Measurements from ENCODE around the gene SLC1A2.

Gene SLC1A2

GRCh38 chr11:35360055-35360530 lies 59.3 kb downstream of the SLC1A2 start:
- Histone ChIP-seq H3K79me2 (ENCODE audit: low read length) (no peaks in the 10 kb centered on the region), H3K27ac (ENCODE audit: low read length) (no peak overlapping the region), H3K4me2 (ENCODE audit: low read length) (no peak overlapping the region), H3K4me1 (ENCODE audit: low read length) (peaks cover 6% of the 10 kb centered on the region), H3K9me3 (ENCODE audit: insufficient read depth, low read length) (no peaks in the 10 kb centered on the region), H3K36me3 (replicated peaks; ENCODE audit: low read depth, low read length) (no peaks in the 10 kb centered on the region), H3K9ac (ENCODE audit: low read length) (no peak overlapping the region), H2AFZ (ENCODE audit: low read depth, low read length) (no peak overlapping the region), H4K20me1 (ENCODE audit: insufficient read depth, low read length) (no peaks in the 10 kb centered on the region), H3K4me3 (ENCODE audit: low read length) (no peak overlapping the region), H3K27me3 (ENCODE audit: low read depth, low read length) (peaks cover 12% of the 10 kb centered on the region)
- TF ChIP-seq CTCF (IDR thresholded peaks at IDR 0.05; ENCODE audit: low read depth, low read length), result no peak
- no peak for TF ChIP-seq EZH2phosphoT487 (IDR thresholded peaks at IDR 0.05; ENCODE audit: low read depth)

DNA sequence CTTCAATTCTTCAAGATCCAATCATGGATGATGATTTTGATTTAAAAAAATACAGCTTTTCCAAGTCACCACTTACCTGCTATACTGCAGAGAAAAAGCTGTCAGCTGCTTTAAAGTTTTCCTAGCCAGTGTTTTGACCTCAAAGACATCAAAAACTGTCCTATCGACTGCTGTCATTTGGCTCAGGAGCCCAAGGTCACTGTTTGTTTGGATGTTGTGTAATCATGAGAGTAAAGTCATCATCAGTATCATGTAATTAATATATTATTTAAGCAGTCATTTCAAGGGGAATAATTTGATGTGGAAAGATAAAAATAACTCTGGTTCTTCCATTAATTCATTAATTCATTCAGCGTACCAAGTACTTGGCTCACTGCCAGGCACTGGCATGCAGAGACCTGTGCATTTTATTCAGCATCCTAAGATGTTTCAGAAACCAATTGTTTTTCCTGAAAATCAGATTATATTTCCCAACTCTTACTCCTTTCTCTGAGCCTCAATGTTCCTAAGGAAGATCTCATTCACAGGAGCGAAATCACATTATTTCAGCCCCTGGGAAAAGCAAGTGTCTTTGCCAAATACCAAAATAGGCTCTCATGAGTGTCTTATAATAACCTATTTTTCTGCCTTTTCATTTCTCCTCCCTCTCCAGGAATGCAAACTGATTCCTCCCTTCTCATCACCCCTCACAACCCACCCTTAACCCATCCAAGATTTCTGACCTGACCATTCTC lies 59.9 kb downstream of the SLC1A2 start:
- H3K9me3 ChIP-seq (ENCODE audit: insufficient read depth, low read length), result no peaks in the 10 kb centered on the region

DNA sequence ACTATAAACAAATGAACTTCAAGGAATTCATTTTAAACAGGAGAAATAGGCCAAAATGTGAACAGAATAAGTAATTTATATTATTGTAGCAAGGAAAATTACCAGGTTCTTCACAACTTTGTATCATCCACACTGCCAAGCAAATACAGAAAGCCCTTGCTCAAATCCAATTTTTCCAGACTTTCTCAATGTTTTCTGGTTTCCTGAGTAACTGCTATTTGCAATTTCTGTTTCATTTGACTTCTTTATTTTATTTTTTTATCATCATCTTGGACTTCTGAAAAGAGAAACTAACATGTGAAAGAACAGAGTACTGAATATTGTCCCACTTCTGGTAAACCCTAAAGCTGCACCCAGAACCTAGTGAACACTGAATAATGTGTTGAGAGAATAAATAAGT lies 61.0 kb downstream of the SLC1A2 start:
- no peak overlapping the region for H3K4me3 ChIP-seq (ENCODE audit: low read length)
- peaks cover 6% of the 10 kb centered on the region for H3K4me1 ChIP-seq (ENCODE audit: low read length)
- no peaks in the 10 kb centered on the region for H4K20me1 ChIP-seq (ENCODE audit: insufficient read depth, low read length)
- H3K79me2 ChIP-seq (ENCODE audit: low read length), result no peaks in the 10 kb centered on the region
- TF ChIP-seq EZH2phosphoT487 (IDR thresholded peaks at IDR 0.05; ENCODE audit: low read depth) (no peak), CTCF (IDR thresholded peaks at IDR 0.05; ENCODE audit: low read depth, low read length) (no peak)
- no peak overlapping the region for H3K27ac ChIP-seq (ENCODE audit: low read length)
- no peaks in the 10 kb centered on the region for H3K36me3 ChIP-seq (replicated peaks; ENCODE audit: low read depth, low read length)
- H3K27me3 ChIP-seq (ENCODE audit: low read depth, low read length), result peaks cover 2% of the 10 kb centered on the region
- H3K9ac ChIP-seq (ENCODE audit: low read length), result no peak overlapping the region
- no peak overlapping the region for H2AFZ ChIP-seq (ENCODE audit: low read depth, low read length)
- no peaks in the 10 kb centered on the region for H3K9me3 ChIP-seq (ENCODE audit: insufficient read depth, low read length)
- no peak overlapping the region for H3K4me2 ChIP-seq (ENCODE audit: low read length)

More for the DNA sequence above, 59.9 kb downstream of the SLC1A2 start:
- Histone ChIP-seq H3K4me1 (ENCODE audit: low read length) (peaks cover 6% of the 10 kb centered on the region), H3K27me3 (ENCODE audit: low read depth, low read length) (peaks cover 9% of the 10 kb centered on the region), H3K9ac (ENCODE audit: low read length) (no peak overlapping the region), H2AFZ (ENCODE audit: low read depth, low read length) (no peak overlapping the region), H3K4me3 (ENCODE audit: low read length) (no peak overlapping the region), H3K27ac (ENCODE audit: low read length) (no peak overlapping the region), H3K4me2 (ENCODE audit: low read length) (no peak overlapping the region), H3K36me3 (replicated peaks; ENCODE audit: low read depth, low read length) (no peaks in the 10 kb centered on the region), H4K20me1 (ENCODE audit: insufficient read depth, low read length) (no peaks in the 10 kb centered on the region), H3K79me2 (ENCODE audit: low read length) (no peaks in the 10 kb centered on the region)
- TF ChIP-seq CTCF (IDR thresholded peaks at IDR 0.05; ENCODE audit: low read depth, low read length) (no peak), EZH2phosphoT487 (IDR thresholded peaks at IDR 0.05; ENCODE audit: low read depth) (no peak)

DNA sequence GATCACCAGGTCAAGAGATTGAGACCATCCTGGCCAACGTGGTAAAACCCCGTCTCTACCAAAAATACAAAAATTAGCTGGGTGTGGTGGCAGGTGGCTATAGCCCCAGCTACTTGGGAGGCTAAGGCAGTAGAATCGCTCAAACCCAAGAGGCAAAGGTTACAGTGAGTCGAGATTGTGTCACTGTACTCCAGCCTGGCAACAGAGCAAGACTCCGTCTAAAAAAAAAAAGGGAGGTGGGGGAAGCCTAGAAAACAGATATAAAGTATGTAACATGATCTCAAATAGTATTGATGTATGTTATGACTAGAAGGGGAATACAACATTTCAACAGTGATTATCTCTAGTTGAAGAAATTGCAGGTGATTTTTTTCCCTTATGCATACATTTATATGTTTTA lies 61.4 kb downstream of the SLC1A2 start:
- Histone ChIP-seq H3K4me3 (ENCODE audit: low read length) (no peak overlapping the region), H3K79me2 (ENCODE audit: low read length) (no peaks in the 10 kb centered on the region), H3K36me3 (replicated peaks; ENCODE audit: low read depth, low read length) (no peaks in the 10 kb centered on the region), H2AFZ (ENCODE audit: low read depth, low read length) (no peak overlapping the region), H3K9ac (ENCODE audit: low read length) (no peak overlapping the region), H3K9me3 (ENCODE audit: insufficient read depth, low read length) (no peaks in the 10 kb centered on the region), H3K27ac (ENCODE audit: low read length) (no peak overlapping the region), H3K4me1 (ENCODE audit: low read length) (peaks cover 6% of the 10 kb centered on the region), H4K20me1 (ENCODE audit: insufficient read depth, low read length) (no peaks in the 10 kb centered on the region), H3K27me3 (ENCODE audit: low read depth, low read length) (no peaks in the 10 kb centered on the region), H3K4me2 (ENCODE audit: low read length) (no peak overlapping the region)
- no peak for TF ChIP-seq CTCF (IDR thresholded peaks at IDR 0.05; ENCODE audit: low read depth, low read length)
- no peak for TF ChIP-seq EZH2phosphoT487 (IDR thresholded peaks at IDR 0.05; ENCODE audit: low read depth)
